GM19372 (cell line): ENCODE measurements around the gene GALNTL6.

Source experiments
- ATAC-seq: cut with Tn5 transposase; IDR thresholded peaks from one replicate; pipeline ENCODE4 v1.9.1; 2021; ENCODE audit warnings: mild to moderate bottlenecking, low read depth, moderate library complexity; ENCODE audit not compliant: unreplicated experiment

Gene GALNTL6

DNA sequence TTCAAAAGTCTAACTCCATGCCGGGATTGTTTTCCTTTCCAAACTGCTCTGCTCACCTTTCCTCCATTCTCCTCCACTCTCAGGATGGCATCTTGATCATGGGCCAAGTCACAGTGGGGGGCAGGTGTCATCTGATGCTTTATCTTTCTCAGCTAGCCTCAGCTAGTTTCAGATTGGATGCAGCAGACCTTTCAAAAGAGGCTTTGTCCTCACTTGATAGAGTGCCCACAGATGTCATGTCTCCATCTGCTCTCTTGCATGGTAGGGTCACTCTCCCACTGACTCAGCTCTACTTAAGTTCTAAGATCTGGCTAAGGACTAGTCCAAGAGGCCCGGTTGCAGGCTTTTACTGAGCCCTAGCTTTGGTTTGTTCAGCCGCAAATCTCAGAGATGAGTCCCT is 1013.7 kb downstream of the GALNTL6 start:
- no peak for ATAC-seq

DNA sequence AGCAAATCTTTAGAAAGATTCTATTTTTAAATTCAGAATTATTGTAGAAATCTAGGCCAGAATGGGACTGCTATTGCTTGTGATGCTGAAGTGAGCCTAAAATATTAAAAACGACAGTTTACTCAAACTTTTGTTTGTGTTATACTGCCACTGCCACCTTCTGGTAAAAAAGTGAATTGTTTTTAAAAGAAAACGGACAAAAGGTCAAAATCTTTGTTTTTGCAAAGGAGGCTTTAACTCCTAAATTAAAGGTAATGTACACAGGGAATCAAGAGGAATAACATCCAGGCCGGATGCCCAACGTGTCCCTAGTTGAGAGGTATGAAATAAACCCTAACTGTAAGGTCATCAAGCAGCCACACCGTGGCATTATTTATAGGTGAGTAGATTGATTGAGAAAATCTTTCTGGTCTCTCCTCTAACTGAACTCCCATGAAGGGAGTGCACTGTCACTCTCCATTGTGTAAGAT is 1017.1 kb downstream of the GALNTL6 start:
- no peak for ATAC-seq

DNA sequence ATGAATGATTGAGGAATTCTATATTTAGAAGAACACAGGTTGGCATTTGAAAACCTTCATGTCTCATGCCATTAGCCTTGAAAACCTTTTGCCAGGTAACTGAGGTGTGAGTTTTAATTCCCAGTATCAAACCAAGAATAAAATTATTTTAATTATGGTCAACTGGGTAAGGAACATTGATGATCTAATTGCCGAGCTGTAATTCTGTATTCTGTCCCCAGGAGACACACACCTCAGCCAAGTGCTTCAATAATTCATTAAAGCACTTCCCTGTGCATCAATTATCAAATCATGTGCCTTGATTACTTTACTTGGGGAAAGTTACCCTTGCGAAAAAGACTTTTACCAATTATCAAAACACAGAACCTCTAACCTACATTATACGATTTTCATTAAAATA is 1023.5 kb downstream of the GALNTL6 start:
- ATAC-seq, result no peak

DNA sequence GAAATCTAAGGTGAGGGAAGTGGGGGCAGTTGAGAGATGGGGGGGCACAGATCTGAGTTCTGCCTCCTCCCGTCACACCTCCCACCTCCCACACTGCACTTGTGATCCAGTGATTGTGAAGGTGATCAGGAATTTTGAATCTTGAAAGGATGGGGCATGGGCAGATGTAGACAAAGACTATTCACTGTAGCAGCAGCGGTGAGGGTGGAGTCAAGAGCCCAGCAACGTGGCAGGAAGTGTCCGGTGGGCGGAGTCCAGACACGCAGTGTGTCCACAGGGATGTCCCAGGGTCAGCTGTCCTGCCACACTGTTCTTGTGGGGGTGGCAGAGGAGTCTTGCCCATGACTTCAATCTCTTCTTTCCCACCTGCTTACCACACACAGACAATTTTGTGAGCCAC is 1024.9 kb downstream of the GALNTL6 start:
- no peak for ATAC-seq

DNA sequence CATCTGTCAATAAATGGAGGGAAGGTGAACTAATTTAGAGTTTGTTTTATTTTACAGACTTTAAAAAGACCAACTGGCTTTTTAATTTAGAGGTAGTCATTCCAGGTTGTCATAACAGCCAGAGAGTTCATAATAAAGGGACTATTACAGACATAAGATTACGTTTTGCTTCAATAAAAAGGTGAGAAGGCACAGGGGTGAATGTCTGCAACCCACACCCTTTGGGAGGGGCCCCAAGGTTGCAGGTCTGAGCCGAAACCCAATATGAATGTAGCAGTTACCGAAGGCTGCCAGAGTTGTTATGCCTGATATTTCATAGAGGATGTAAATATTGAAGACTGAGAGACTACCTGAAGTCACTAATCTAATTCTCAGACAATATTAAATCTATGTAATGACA is 1025.7 kb downstream of the GALNTL6 start:
- ATAC-seq, result no peak

DNA sequence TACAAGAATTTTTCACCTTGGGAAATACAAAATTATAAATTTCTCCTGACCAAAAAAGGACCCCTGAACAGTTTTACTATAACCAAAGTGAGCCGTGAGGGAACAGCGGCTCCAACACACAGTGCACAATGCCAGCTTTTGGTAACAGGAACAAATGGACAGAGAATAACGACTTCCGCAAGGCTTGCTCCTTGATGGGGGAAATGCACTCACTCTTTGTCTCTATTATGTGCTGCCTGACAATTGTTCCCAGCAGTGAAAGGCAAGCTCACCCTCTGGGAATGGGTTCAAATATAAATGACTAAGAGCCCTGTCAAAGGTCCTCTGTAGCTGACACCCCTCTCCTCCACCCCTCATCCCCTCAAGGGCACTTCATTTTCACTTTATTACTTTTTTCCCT is 1029.6 kb downstream of the GALNTL6 start:
- ATAC-seq, result no peak

DNA sequence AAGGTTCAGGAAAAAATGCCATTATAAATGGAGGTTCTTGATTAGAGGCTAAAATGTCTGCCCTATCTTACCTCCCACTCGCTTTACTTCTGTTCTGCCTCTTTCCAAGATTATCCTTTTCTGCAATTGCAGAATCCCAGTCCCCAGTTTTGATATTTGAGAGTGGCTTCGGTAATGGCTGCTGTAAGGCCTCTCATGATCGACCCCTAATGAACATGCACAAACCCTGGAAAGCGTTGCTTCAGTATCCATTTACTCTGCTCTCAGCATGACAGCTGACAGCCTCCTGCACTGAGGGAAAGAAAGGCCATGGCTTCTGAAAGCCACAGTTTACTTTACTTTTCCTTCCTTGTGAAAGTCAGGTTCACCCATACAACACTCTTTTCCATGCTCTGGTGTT is 1030.0 kb downstream of the GALNTL6 start:
- ATAC-seq, result no peak

DNA sequence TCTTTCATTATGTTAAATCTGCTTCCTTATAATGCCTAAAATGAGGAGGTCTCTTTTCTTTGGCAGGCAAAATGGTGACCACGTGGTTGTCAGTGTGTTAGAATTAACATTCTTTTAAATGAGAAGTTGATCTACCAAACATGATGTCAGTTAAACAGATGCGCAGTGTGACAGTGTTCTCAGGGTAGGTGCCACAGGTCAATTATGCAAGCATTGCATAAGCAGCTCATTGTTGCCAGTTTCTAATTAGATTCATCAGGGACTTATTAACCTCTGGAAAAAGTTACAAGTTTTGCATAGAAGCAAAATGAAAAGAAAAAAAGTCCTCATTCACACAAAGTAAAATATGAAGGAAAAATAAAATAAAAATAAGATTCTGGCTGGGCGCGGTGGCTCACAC is 1031.4 kb downstream of the GALNTL6 start:
- ATAC-seq, result no peak

DNA sequence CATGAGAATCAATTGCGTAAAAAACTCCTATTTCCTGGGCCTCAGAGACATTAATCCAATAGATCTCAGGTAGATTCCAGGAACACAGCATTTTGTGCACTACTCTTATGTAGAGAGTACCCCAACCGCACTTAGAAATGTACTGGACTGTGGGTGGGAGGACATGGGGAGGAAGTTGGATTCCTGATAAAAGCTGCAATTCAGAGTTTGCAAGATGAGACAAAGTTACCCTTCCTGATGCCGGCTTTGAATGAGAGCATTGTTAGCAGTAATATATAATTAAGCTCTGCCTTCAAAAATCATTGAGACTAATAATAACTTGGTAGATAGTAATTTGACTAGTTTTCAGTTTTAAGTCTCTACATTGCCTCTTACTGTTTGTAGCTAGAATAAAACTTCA is 1032.1 kb downstream of the GALNTL6 start:
- ATAC-seq, result no peak

DNA sequence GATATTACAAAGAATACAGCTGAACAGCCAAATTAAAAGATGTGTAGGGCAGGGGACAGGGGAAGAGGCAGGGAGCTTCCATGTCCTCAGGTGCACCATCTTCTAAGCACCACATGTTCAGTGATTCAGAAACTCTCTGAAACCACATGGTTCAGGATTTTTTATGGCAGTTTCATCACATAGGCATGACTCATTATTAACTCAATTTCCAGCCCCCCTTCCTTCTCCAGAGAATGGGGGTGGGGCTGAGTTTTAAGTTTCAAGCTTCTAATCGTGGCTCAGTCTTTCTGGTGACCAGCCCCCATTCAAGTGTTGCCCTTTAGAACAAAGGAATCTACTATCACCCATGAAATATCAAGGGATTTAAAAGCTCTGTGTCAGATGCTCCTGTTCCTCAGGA is 1037.6 kb downstream of the GALNTL6 start:
- no peak for ATAC-seq

DNA sequence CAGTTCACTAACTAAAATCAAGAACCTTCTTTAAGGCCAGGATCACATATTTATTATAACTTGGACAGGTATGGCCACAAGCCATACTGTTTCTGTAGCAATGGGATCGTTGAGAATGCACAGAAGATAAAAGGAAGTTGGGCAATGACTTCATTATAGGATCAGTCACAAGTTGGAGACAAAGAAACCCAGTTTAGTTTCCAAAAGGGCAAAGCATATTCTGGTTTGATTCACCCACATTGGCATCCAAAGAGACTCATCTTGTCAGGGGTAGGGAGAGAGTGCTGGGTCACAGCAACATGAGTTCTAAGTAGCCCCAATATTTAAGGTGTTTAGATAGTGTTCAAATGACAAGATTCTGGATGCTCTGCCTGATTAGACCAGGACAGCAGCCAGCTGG is 1038.3 kb downstream of the GALNTL6 start:
- no peak for ATAC-seq

DNA sequence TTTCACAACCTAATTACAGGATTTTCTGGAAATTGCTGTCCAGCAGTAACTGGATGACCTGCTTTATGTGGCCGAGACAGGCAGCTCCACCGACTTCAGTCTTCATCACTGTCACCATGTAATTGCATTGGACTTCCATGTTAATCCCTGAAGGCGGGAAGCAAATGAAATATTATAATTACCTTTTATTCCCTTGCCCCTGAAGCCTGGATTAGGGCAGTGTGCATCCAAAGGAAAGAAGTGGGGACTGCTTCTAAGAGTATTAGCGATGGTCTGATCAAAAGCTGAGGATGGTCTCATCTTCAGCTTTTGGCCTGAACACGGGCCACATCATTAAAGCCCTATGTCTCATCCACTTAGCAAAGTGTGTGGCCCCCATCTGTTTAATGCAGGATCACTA is 1043.8 kb downstream of the GALNTL6 start:
- no peak for ATAC-seq

DNA sequence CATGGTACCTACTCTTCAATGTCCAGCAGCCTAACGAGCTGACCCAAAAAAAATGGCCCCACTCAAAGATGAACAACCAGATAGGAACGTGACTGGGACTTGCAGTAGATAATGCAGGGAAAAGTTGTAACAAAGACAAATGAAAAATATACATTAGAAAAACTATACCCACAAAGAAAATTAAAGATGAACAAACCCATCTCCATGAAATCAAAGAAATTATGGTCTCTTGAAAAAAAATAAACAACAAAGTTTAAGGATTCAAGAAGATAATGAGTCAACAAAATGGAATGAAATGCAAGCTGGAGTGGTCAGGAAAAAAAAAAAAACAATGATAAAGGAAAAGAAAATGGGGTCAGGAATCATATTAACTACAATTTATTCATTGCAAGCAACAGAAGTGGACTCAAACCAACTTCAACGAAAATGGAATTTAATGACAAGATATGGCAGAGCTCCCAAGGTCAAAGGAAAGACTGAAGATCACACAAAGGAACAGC is 1045.6 kb downstream of the GALNTL6 start:
- no peak for ATAC-seq

DNA sequence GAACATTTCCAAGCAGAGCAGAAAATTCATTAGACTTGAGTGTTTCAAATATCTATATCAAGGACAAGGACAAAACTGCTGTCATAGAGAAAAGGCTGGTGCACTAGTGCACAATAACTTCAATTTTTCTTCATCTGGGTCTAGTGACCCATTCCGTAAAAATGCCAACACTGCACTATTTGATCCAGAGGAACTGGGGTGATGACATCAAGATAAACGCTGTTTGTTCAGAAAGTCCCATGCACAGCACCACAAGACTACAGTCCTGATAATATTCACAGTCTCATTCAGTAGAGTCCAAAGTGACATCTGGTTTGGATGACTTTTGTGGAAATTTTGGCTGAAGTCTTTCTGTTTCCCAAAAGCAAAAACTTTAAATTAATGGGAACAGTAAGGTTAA is 1051.9 kb downstream of the GALNTL6 start:
- no peak for ATAC-seq

DNA sequence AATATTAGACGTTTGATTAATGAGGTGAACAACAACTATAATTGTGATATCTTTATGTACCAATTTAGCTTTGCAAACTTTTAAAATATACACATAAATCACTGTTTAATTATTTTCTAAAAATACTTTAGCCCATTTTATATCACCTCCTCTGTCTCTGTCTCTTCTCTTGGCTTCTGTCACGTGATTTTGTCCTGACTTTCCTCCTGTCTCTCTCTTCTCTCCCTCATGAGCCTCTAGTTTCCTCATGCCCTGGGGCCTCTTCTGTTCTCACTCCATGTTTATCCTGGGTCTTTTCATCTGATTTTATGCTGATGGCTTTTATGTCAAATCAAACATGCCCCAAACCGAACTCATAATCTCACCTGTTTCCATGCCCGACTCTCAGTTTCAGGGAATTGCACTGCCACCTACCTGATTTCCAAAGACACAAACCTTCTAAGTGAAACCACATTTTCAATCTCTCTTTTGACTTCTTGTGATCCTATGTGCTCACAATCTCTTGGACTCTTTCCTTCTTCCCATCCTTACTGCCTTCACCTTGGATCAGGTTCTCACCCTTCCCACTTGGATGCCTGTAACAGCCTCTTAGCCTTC is 1052.4 kb downstream of the GALNTL6 start:
- ATAC-seq, result no peak

DNA sequence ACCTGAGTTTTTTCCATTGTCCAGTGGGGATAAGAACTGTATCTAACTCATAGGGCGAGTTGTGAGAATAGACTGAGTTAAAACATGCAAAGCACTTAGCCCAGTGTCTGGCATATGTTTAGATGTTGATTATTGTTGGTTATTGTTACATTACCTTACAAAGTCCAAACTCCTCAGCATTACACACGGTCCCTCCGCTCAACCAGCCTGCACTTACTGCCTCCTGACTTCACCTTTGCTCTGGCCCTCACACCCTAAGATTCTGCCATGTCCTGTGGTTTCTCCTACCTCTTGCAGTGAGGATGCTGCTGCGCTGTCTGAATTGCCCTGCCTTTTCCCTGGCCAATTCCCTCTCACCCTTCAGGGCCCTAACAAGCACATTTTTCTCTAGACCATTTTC is 1053.2 kb downstream of the GALNTL6 start:
- ATAC-seq, result no peak

DNA sequence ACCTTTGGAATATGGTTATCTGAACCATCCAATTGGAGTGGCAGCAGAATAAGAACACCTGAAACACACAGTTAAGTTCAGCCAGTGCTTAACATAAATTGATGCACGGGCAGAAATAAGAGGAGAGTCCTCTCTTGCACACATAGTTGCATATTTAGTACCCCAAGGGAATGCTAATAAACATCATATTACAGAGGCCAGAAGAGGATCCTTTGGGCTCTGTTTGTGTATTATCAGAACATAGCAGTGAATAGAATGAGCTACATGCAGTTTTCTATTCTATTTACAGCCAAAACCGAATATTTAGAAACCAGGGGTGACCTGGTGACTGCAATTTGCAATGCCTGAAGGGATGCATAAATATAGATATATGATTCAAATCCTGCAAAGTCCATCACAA is 1054.6 kb downstream of the GALNTL6 start:
- no peak for ATAC-seq

DNA sequence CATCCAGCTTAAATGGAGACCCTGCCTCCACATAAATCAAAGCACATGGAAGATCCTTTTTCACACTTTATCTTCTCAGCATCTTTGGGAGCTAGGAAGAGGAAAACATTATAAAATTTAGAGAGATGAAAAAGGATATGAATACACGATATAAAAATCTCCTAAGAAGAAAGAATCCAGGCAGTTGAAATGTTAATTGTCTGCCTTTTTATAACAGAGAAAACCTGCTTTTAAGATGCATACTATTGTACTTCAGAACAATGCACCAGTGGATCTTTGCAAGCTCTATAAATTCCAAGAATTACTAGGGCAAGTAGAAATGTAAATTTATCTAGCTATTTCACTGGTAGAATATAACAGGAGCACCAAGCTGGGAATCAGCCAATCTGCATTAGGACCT is 1055.1 kb downstream of the GALNTL6 start:
- no peak for ATAC-seq

DNA sequence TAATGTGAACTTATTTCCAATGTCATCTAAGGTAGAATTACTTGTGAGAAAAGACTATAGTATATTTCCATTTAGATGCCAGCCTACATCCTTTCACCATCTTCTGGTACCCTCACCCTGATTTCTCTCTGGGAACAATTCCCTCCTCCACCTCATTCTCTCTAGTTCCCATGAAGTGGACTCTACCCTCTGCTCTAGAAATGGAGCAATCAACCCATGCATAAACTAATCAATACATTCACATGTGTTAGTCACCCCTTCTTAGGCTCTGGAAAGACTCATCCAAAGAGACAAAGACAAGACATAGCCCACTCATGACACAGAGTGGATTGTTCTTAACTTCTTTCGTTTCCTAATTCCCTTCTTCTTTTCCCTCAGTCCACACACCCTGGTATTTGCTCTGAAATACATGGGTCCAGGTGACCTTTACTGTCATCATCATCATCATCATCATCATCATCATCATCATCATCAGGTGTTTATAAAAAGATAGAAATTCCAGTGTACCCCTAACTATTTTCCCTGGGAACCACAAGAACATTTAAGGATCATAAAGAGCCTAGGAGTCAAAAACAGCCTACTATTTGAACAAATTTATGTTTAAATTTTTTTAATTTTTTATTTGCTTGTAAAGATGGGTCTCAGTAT is 1056.5 kb downstream of the GALNTL6 start:
- no peak for ATAC-seq

DNA sequence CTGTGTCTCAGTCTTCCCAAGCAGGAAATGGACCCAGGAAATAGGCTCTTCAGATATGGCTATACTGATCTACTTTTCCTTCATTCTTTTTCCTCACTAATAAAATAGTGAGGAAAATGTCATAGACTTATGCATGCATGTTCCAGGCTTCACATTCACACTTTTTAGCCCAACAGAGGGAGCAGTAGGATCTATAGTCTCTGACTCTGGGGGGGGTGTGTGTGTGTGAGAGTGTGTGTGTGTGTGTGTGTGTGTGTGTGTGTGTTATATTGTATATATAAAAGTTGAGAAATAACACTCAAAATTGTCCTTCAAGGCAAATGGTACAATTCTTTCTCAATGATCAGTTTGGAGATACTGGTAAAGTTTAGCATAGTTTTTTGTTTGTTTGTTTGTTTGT is 1058.2 kb downstream of the GALNTL6 start:
- no peak for ATAC-seq

DNA sequence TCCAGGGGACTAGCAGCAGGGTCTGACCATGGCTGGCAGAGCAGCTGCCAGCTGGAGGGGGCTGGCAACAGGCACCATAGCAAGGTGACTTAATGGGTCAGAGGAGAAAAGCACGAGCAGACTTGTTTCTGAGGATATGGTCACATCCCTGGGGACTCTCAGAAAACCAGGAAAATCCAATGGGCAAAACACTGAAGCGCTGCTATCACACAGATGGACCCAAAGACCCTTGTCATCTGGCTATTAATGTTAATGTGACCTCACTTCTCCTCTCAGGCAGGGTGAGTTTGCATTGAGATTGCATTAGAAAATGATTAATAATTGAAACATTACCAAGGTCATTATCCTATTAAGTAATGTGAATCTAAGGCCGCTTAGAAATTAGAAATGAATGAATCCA is 1061.7 kb downstream of the GALNTL6 start:
- ATAC-seq, result no peak

DNA sequence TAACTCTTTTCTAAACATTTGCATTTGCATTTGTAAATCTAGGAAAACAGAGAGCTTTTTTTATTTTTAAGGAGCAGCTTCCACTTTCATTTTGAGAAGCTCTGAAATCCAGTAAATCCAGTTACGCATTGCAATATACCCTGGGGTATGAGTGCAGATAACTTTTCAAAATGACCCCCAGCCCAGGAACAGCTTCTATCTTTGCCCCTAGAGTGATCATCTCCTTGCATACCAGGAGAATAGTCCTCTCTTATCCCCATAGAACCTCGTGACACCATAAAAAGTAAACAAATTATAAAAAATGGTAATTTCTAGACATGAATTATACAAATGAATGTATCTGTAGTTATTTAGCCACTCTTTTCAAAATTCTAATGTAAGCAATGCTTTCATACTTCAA is 1063.2 kb downstream of the GALNTL6 start:
- no peak for ATAC-seq
